HG02678 (cell line): ENCODE results near the gene SLC27A6.

Experiments
- ATAC-seq: cut with Tn5 transposase; IDR thresholded peaks from one replicate; pipeline ENCODE4 v1.9.1; 2021; ENCODE audit warnings: mild to moderate bottlenecking, moderate library complexity; ENCODE audit not compliant: unreplicated experiment

The SLC27A6 gene

DNA sequence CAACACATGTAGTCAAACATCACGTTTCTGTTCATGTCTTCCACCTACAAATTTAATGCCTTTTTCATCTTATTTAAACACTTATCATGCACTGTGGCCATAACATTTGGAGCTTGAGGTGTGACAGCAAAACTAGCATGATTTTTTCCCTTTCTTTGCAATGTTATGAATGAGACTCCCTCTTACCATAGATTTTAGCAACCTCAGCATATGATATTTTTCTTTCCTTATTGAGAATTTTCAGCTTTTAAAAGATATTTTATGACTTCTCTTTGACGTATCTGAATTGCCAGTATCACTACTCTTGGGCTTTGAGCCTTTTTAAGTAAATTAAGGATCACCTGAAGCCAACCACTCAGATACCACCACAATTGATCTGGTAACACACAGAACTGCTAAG, 96.6 kb downstream of the SLC27A6 start:
- no peak for ATAC-seq

DNA sequence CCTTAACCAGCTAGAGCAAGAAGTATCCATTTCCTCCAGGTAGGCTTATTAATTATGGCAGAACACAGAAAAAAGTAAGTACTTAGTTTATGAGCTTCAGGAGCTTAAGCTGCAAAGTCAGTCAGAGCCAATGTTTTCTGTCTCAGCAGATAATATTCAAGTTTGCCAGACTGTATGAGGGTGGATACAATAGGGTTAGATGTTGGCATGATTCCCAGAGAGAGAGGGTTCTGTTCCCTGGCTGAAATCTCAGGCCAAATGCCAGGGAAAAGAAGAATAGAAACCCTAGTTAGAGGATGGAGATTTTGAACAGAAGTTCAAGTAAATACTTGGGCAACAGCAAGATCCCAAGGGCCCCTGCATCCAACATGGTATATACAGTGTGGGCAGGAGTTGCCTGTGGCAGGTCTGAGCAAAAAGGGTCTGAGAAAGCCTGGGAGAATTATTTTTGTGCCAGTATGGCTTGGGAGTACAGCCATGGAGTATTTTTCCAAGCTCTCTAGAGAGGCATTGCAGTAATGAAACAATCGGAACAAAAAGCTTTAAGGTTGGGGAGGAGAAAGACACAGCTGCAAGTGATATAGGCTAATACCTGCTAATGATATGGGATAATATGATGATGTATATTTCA, 98.3 kb downstream of the SLC27A6 start:
- no peak for ATAC-seq

GRCh38 chr5:129065721-129066120, 100.4 kb downstream of the SLC27A6 start:
- ATAC-seq = no peak

DNA sequence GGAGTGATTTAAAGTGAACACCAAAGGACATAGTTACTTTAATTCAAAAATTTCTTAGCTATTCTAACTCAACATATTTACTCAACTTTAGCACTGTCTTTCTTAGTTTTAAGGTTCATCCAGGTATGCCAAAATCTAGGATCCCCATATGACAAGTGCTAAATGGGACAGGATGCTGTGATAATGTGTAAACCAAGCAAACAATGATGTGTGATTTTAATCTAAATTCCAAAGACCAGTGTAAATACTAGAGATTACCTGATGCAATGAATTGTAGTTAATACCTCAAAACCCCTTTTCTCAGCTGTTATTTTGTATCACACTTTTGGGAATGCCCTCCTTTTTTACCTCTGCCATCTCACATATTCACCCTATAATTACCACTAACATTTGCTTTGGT, 102.5 kb downstream of the SLC27A6 start:
- ATAC-seq = no peak

GRCh38 chr5:129069292-129069691, 104.0 kb downstream of the SLC27A6 start:
- peak; percentile 90 for ATAC-seq

DNA sequence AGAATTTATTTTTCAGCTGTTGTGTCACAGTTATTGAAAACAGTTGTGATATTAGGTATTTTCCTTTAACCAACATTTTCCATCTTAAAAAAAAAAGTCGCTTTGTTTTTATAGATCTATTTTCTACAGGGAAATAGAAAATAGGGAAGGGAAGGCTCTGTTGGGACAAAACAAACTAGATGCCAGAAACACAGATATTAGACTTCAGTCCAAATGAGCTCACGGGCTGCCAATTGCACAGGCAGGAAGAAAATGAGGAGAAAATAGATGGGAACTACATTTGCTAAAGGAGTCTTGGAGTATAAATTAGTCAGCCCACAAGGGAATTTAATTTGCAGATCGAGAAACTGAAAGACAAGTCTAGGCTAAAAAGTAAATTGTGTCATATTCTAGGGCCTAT, 107.8 kb downstream of the SLC27A6 start:
- ATAC-seq = no peak

DNA sequence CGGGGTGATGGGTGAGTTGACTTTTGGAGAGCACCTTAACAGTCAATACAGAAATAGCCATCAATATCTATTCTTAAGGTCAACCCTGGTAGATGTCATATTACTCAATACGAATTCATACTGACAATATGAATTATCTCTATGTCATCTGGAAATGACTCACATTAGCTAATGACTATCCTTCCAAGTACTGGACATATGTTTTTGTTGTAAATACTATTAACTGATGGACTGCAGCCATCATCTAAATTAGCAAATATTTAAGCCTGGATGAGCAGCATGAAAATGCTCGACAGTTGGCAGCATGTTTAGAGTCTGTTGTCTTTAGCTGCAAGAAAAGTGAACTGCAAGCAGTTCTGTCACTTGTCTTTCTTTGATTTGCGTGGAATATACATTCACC, 109.6 kb downstream of the SLC27A6 start:
- ATAC-seq = no peak

- no peak for ATAC-seq
Measured at GRCh38 chr5:129077433-129078075, 112.3 kb downstream of the SLC27A6 start.

- no peak for ATAC-seq
Measured at GRCh38 chr5:129078247-129078646, 113.0 kb downstream of the SLC27A6 start.

GRCh38 chr5:129078660-129079059, 113.4 kb downstream of the SLC27A6 start:
- ATAC-seq = no peak

DNA sequence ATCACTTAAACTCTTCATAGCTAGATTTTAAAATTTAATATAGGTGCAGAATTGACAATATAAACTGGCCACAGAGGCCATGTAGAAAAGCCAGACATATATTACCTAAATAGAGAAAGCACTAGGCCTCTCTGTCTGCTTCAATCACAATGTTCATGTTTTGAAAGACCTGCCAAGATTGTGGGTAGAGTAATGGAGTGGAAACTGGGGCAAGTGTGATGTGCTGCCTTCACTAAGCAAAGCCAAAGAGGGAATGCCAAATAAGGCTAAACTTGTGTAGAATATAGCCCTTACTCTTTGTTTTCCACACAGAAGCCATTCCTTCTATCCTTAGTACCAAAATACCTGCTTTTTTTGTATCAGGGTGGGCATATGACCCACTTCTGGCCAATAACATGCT, 114.2 kb downstream of the SLC27A6 start:
- no peak for ATAC-seq

DNA sequence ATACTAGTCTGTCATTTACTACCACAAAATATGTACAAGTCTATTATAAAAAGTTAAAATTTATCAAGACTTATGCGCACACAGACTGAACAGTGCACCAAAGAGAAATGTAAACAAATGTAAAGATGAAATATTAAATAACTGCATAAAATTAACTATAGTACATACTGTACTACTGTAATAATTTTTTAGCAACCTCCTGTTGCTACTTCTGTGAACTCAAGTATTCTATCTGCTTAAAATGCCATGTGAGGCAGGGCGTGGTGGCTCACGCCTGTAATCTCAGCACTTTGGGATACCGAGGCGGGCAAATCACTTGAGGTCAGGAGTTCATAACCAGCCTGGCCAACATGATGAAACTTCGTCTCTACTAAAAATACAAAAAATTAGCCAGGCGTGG, 115.5 kb downstream of the SLC27A6 start:
- no peak for ATAC-seq

DNA sequence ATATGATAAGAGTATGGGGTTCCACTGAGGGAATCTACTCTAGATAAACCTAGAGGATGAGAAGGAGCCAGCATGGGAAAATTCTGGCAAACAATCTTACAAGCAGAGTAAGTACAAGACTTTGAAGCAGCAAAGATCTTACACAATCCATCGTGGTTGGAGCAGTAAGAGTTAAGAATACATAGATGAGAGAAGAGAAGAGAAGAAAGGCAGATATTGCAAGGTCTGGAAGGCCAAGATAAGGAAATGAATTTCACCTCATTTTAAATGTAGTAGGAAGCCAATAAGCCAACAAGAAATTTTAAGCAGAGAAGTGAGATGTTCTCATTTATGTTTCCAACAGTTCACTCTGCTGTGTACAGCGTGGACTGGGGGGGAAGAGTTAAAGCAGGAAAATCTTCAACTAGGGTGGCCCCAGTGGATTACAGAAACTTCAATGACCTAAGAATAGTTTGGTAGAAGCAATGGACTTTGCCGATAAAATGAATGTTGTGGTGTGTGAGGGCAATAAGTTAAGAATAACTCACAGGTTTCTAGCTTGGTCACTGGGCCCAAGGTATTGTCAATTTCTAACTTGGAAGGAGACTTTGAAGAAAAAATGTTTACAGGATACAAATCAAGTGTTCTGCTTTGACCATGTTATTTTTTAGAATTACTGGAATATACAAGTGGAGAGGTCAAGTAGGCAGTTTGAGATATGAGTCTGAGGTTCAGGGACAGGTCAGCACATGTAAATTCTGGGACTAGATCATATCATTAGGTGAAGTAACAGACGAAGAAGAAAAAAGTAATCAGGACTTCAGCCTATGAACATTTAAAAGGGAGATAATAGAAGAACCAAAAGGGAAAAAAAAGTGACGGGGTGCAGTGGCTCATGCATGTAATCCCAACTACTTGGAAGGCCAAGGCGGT, 117.2 kb downstream of the SLC27A6 start:
- no peak for ATAC-seq
